ENCODE results near the gene TUBA8.
"Not testable (repeated sequence)": the region's sequence is repeated elsewhere in the genome, so short reads cannot be mapped to it uniquely, and the experiment has no call there.

Gene TUBA8

GRCh38 chr22:18152519-18152918 is 41.9 kb downstream of the TUBA8 start:
- no peak for TF ChIP-seq CTCF (conservative IDR thresholded peaks at IDR 0.05; ENCODE audit: low read depth, low read length)
- H3K4me3 ChIP-seq (ENCODE audit: low read depth, low read length): no peak overlapping the region
- no peak for DNase-seq (ENCODE audit: low read depth)

GRCh38 chr22:18154821-18155390 is 44.3 kb downstream of the TUBA8 start:
- no peak for TF ChIP-seq CTCF (conservative IDR thresholded peaks at IDR 0.05; ENCODE audit: low read depth, low read length)
- no peak for DNase-seq (ENCODE audit: low read depth)
- H3K4me3 ChIP-seq (ENCODE audit: low read depth, low read length): no peak overlapping the region

GRCh38 chr22:18155546-18155945 is 44.9 kb downstream of the TUBA8 start:
- not testable (repeated sequence) for DNase-seq (ENCODE audit: low read depth)

GRCh38 chr22:18156878-18157713 is 46.5 kb downstream of the TUBA8 start:
- DNase-seq (ENCODE audit: low read depth): peak; percentile 90
- TF ChIP-seq CTCF (conservative IDR thresholded peaks at IDR 0.05; ENCODE audit: low read depth, low read length): peak; percentile 93
- H3K4me3 ChIP-seq (ENCODE audit: low read depth, low read length): no peak overlapping the region

More at GRCh38 chr22:18155546-18155945, 44.9 kb downstream of the TUBA8 start:
- not testable (repeated sequence) for H3K4me3 ChIP-seq (ENCODE audit: low read depth, low read length)

GRCh38 chr22:18157714-18158028 is 47.1 kb downstream of the TUBA8 start:
- no peak overlapping the region for H3K4me3 ChIP-seq (ENCODE audit: low read depth, low read length)
- no peak for TF ChIP-seq CTCF (conservative IDR thresholded peaks at IDR 0.05; ENCODE audit: low read depth, low read length)

GRCh38 chr22:18160641-18161040 is 50.0 kb downstream of the TUBA8 start:
- DNase-seq (ENCODE audit: low read depth): not testable (repeated sequence)

More at GRCh38 chr22:18157714-18158028, 47.1 kb downstream of the TUBA8 start:
- DNase-seq (ENCODE audit: low read depth): no peak

GRCh38 chr22:18163843-18164242 is 53.2 kb downstream of the TUBA8 start:
- not testable (repeated sequence) for DNase-seq (ENCODE audit: low read depth)

More at GRCh38 chr22:18160641-18161040, 50.0 kb downstream of the TUBA8 start:
- not testable (repeated sequence) for H3K4me3 ChIP-seq (ENCODE audit: low read depth, low read length)

GRCh38 chr22:18164584-18164983 is 54.0 kb downstream of the TUBA8 start:
- peak; percentile 33 for DNase-seq (ENCODE audit: low read depth)
- H3K4me3 ChIP-seq (ENCODE audit: low read depth, low read length): not testable (repeated sequence)

More at GRCh38 chr22:18163843-18164242, 53.2 kb downstream of the TUBA8 start:
- not testable (repeated sequence) for H3K4me3 ChIP-seq (ENCODE audit: low read depth, low read length)

- H3K4me3 ChIP-seq (ENCODE audit: low read depth, low read length); DNase-seq (ENCODE audit: low read depth): not testable (repeated sequence)
Observed at GRCh38 chr22:18165356-18165755, 54.7 kb downstream of the TUBA8 start.

GRCh38 chr22:18170284-18170683 is 59.7 kb downstream of the TUBA8 start:
- H3K4me3 ChIP-seq (ENCODE audit: low read depth, low read length); DNase-seq (ENCODE audit: low read depth): not testable (repeated sequence)

- not testable (repeated sequence) for DNase-seq (ENCODE audit: low read depth); H3K4me3 ChIP-seq (ENCODE audit: low read depth, low read length)
Observed at GRCh38 chr22:18172203-18172602, 61.6 kb downstream of the TUBA8 start.

GRCh38 chr22:18172776-18173175 is 62.2 kb downstream of the TUBA8 start:
- DNase-seq (ENCODE audit: low read depth); H3K4me3 ChIP-seq (ENCODE audit: low read depth, low read length): not testable (repeated sequence)

- not testable (repeated sequence) for H3K4me3 ChIP-seq (ENCODE audit: low read depth, low read length); DNase-seq (ENCODE audit: low read depth)
Observed at GRCh38 chr22:18173441-18173840, 62.8 kb downstream of the TUBA8 start.

Data from choroid plexus epithelial cell (primary cell).